HL-60 (cell line): ENCODE data around the gene MAP4K4.

Source experiments
- CTCF ChIP-seq: IDR thresholded peaks from one replicate; pipeline ENCODE4 v1.5.1; 2011; ENCODE audit warnings: low read length, control low read depth, inconsistent platforms; ENCODE audit not compliant: insufficient read depth
- GABPA ChIP-seq: IDR thresholded peaks from 2 replicates; pipeline ENCODE4 v1.6.1; 2012; ENCODE audit warnings: low read depth
- POLR2AphosphoS5 ChIP-seq: IDR thresholded peaks from 2 replicates; pipeline ENCODE4 v1.6.1; 2012; ENCODE audit warnings: low read depth
- REST ChIP-seq: IDR thresholded peaks from 2 replicates; pipeline ENCODE4 v1.6.1; 2012; ENCODE audit warnings: low read depth; ENCODE audit not compliant: insufficient replicate concordance

DNA sequence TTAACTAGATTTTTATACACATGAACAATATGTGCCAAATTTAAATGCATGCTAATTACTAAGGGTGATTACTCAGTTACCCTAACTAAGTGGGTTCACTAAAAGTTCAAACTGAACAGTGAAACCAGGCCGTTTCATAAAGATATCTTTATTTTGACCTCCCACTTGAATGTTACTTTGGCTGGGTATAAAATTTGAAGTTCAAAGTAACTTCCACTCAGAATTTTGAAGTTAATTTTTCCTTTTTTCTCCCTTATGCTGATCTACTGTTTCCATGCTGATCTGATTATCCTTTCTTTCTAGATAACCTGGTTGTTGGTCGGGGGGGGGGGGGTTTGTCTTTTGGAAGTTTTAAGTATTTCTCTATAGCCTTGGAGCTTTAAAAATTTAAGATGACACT lies 25.5 kb upstream of the MAP4K4 start:
- TF ChIP-seq CTCF (no peak), GABPA (no peak), POLR2AphosphoS5 (no peak), REST (no peak)
